ENCODE data around the gene SLC6A9. TPM values are rescaled to one million over a fixed set of nuclear protein-coding genes. Genes with fewer than 3 reads are reported as not detected.

Gene SLC6A9
- total RNA-seq, 3 donors from 2014 or later (not counting 1 experiment from before 2014, with no cell fraction given): 0.29 to 0.55 TPM; not detected in 1

DNA sequence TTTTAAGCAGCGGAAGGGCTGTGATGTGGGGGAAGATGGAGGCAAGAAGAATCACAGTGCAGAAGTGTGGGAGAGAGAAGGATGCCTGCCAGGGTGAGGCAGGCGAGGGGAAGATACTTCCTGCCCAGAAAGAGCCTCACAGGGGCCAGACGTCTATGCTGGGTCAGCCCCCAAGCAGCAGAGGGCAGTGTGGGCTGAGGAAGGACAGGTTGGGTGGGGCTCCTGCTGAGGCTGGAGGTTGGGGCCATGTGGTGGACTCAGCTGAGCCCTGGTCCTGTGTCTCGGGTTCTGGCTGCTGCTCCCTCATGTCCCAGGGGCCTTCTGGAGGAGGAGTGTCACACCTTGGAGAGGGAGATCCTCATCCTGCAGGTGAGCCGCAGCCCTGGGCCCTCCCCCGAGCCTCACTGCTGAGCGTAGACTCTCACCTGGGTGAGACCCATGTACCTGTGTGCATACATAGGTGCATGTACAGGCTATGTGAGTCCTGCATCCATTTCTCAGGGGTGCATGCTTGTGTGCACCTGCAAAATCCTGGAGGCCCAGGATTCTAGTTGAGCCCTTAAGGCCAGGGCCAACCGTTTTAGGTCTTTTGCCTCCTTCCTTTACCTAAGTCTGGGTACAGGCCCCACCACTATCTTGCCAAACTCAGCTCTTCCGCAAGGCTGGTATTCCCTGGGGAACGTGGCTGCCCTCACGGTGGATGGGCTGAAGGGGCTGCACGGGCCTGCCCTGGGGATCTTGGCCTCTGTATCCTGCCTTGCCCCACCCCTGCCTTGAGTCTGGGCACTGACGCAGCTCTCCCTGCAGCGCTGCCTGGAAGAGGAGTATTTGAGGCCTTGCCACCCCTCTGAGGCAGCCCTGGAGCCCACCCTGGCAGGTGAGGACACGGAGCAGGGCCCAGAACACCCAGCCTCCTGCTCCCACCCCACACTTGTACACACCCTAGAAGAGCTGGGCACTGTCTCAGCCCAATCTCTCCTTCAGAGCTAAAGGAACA lies 36.2 kb downstream of the SLC6A9 start:
- H3K27ac Mint-ChIP-seq: peak overlapping the region in 1 of 2 donors; percentile 42
- ATAC-seq (no peak), DNase-seq (no peak)
- TF ChIP-seq, protein P1, sequence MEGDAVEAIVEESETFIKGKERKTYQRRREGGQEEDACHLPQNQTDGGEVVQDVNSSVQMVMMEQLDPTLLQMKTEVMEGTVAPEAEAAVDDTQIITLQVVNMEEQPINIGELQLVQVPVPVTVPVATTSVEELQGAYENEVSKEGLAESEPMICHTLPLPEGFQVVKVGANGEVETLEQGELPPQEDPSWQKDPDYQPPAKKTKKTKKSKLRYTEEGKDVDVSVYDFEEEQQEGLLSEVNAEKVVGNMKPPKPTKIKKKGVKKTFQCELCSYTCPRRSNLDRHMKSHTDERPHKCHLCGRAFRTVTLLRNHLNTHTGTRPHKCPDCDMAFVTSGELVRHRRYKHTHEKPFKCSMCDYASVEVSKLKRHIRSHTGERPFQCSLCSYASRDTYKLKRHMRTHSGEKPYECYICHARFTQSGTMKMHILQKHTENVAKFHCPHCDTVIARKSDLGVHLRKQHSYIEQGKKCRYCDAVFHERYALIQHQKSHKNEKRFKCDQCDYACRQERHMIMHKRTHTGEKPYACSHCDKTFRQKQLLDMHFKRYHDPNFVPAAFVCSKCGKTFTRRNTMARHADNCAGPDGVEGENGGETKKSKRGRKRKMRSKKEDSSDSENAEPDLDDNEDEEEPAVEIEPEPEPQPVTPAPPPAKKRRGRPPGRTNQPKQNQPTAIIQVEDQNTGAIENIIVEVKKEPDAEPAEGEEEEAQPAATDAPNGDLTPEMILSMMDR (IDR thresholded peaks at IDR 0.05): no peak
- H3K27me3 ChIP-seq (ENCODE audit: control insufficient read depth, insufficient read depth, low read length): no peaks in the 10 kb centered on the region
- peaks cover 4 to 19% of the 10 kb centered on the region in 2 donors for H3K4me1 Mint-ChIP-seq
- H3K36me3 ChIP-seq (ENCODE audit: control insufficient read depth, insufficient read depth, low read length): no peaks in the 10 kb centered on the region
- no peaks in the 10 kb centered on the region for H3K36me3 Mint-ChIP-seq
- H3K4me1 ChIP-seq (ENCODE audit: control insufficient read depth, insufficient read depth, low read length): peaks cover 16% of the 10 kb centered on the region
- H3K4me3 ChIP-seq (ENCODE audit: low read length): no peak overlapping the region
- no peaks in the 10 kb centered on the region for H3K9me3 Mint-ChIP-seq
- no peaks in the 10 kb centered on the region for H3K9me3 ChIP-seq (ENCODE audit: control insufficient read depth, insufficient read depth, low read length)
- 75% methylated on average over 15 of the region's 15 CpGs for WGBS (ENCODE audit: insufficient coverage)
- H3K27me3 Mint-ChIP-seq (ENCODE audit: low read depth in 2 of 2): no peaks in the 10 kb centered on the region
- intact Hi-C loops (cut with micrococcal nuclease): no loop called here
- no peak overlapping the region for H3K4me3 Mint-ChIP-seq
- no peak overlapping the region for H3K27ac ChIP-seq (ENCODE audit: low read length)

DNA sequence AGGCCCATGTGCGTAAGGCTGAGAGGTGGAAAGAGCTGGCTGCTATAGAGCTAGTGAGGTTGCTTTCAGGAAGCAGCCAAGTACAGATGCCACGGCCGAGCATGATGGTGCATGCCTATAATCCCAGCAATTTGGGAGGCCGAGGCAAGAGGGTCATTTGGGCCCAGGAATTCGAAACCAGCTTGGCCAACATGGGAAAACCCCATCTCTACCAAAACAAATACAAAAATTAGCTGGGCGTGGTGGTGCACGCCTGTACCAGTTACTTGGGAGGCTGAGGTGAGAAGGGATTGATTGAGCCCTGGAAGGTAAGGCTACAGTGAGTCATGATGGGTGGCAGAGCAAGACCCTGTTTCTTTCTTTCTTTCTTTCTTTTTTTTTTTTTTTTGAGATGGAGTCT lies 37.2 kb downstream of the SLC6A9 start:
- H3K4me3 ChIP-seq (ENCODE audit: low read length): no peak overlapping the region
- ATAC-seq: no peak
- H3K27me3 ChIP-seq (ENCODE audit: control insufficient read depth, insufficient read depth, low read length): no peaks in the 10 kb centered on the region
- no peaks in the 10 kb centered on the region for H3K36me3 ChIP-seq (ENCODE audit: control insufficient read depth, insufficient read depth, low read length)
- peaks cover 16% of the 10 kb centered on the region for H3K4me1 ChIP-seq (ENCODE audit: control insufficient read depth, insufficient read depth, low read length)
- Mint-ChIP-seq H3K4me3 (no peak overlapping the region), H3K27me3 (ENCODE audit: low read depth in 2 of 2) (no peaks in the 10 kb centered on the region), H3K4me1 (peaks cover 4 to 19% of the 10 kb centered on the region in 2 donors), H3K36me3 (no peaks in the 10 kb centered on the region), H3K27ac (no peak overlapping the region), H3K9me3 (no peaks in the 10 kb centered on the region)
- TF ChIP-seq, protein P1 (IDR thresholded peaks at IDR 0.05): no peak
- intact Hi-C loops (cut with micrococcal nuclease): no loop called here
- WGBS (ENCODE audit: insufficient coverage): 84% methylated on average over 4 of the region's 7 CpGs
- no peak for DNase-seq
- H3K9me3 ChIP-seq (ENCODE audit: control insufficient read depth, insufficient read depth, low read length): no peaks in the 10 kb centered on the region
- no peak overlapping the region for H3K27ac ChIP-seq (ENCODE audit: low read length)

DNA sequence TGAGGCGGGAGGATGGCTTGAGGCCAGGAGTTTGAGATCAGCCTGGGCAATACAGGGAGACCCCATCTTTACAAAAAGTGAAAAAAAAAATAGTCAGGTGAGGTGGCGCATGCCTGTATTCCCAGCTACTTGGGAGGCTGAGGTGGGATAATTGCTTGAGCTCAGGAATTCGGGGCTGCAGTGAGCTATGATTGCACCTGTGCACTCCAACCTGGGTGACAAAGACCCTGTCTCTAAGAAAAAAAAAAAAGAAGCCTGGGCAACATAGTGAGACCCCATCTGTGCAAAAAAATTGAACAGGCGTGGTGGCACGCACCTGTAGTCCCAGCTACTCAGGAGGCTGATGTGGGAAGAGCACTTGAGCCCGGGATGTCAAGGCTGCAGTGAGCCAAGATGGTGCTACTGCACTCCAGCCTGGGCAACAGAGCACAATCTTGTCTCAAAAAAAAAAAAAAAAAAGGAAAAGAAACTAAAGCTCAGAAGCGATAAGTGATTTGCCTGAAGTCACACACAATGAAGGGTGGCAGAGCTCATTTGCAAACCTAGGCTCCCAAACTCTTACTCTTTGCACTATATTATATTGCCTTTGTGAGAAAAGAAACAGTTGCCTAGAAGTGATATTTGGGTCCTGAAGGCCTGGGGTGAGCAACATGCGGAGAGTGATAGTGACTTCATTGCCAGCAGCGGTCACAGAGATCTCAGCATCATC lies 37.9 kb downstream of the SLC6A9 start:
- Histone ChIP-seq H3K27ac (ENCODE audit: low read length) (no peak overlapping the region), H3K9me3 (ENCODE audit: control insufficient read depth, insufficient read depth, low read length) (no peaks in the 10 kb centered on the region), H3K36me3 (ENCODE audit: control insufficient read depth, insufficient read depth, low read length) (no peaks in the 10 kb centered on the region), H3K4me1 (ENCODE audit: control insufficient read depth, insufficient read depth, low read length) (peaks cover 16% of the 10 kb centered on the region), H3K27me3 (ENCODE audit: control insufficient read depth, insufficient read depth, low read length) (no peaks in the 10 kb centered on the region), H3K4me3 (ENCODE audit: low read length) (no peak overlapping the region)
- Mint-ChIP-seq H3K4me3 (peak overlapping the region; percentile 9), H3K27me3 (ENCODE audit: low read depth in 2 of 2) (no peaks in the 10 kb centered on the region), H3K36me3 (no peaks in the 10 kb centered on the region), H3K4me1 (peaks cover 4 to 19% of the 10 kb centered on the region in 2 donors), H3K9me3 (no peaks in the 10 kb centered on the region), H3K27ac (peak overlapping the region; percentile 34 to 93)
- intact Hi-C loops (cut with micrococcal nuclease): no loop called here
- ATAC-seq: no peak
- TF ChIP-seq, protein P1 (IDR thresholded peaks at IDR 0.05): no peak
- no peak for DNase-seq
- 92% methylated on average over 8 of the region's 9 CpGs for WGBS (ENCODE audit: insufficient coverage)
